Hepatocyte (in vitro differentiated cells): ENCODE results near the gene IFI44. TPM values are rescaled to one million over a fixed set of nuclear protein-coding genes. Genes with fewer than 3 reads are reported as not detected.
A peak's percentile ranks its signal among the peaks of the same experiment; 100 is the strongest.

Experiments
- DNase-seq: peaks from one replicate; pipeline ENCODE4 v3.0.0-alpha.2; 2016; ENCODE audit warnings: low spot score
- H2AFZ ChIP-seq: fragments of 200-600 bp; sonication (generic); 2 replicates; pipeline ENCODE4 v1.6.0; 2016; ENCODE audit warnings: antibody characterized with exemption, mild to moderate bottlenecking
- H3K27ac ChIP-seq: fragments of 200-600 bp; sonication (generic); 2 replicates; pipeline ENCODE4 v1.5.1; 2016; ENCODE audit warnings: mild to moderate bottlenecking
- H3K27me3 ChIP-seq: fragments of 200-600 bp; sonication (generic); 2 replicates; pipeline ENCODE4 v1.6.1; 2016
- H3K36me3 ChIP-seq: fragments of 200-600 bp; sonication (generic); replicated peaks from 2 replicates; pipeline ENCODE4 v1.5.1; 2016; ENCODE audit warnings: low read depth; ENCODE audit not compliant: insufficient read depth
- H3K4me1 ChIP-seq: fragments of 200-600 bp; sonication (generic); 2 replicates; pipeline ENCODE4 v1.5.1; 2016; ENCODE audit warnings: mild to moderate bottlenecking, moderate library complexity; ENCODE audit not compliant: insufficient read depth
- H3K4me2 ChIP-seq: fragments of 200-600 bp; sonication (generic); 2 replicates; pipeline ENCODE4 v1.6.0; 2016
- H3K4me3 ChIP-seq: fragments of 200-600 bp; sonication (generic); 2 replicates; pipeline ENCODE4 v1.5.1; 2016; ENCODE audit warnings: mild to moderate bottlenecking
- H3K79me2 ChIP-seq: fragments of 200-600 bp; sonication (generic); 2 replicates; pipeline ENCODE4 v1.6.0; 2017; ENCODE audit warnings: mild to moderate bottlenecking
- H3K9me2 ChIP-seq: fragments of 200-600 bp; sonication (generic); replicated peaks from 2 replicates; pipeline ENCODE4 v1.6.0; 2017; ENCODE audit warnings: mild to moderate bottlenecking; ENCODE audit not compliant: insufficient read depth
- H3K9me3 ChIP-seq: fragments of 200-600 bp; sonication (generic); 2 replicates; pipeline ENCODE4 v1.5.1; 2016; ENCODE audit warnings: low read depth, mild to moderate bottlenecking
- H4K20me1 ChIP-seq: fragments of 200-600 bp; sonication (generic); 2 replicates; pipeline ENCODE4 v1.6.0; 2016; ENCODE audit warnings: mild to moderate bottlenecking; ENCODE audit not compliant: insufficient read depth, poor library complexity, severe bottlenecking
- CTCF ChIP-seq: fragments of 200-600 bp; sonication (generic); IDR thresholded peaks from 2 replicates; pipeline ENCODE4 v1.5.1; 2016; ENCODE audit warnings: antibody characterized with exemption, mild to moderate bottlenecking; ENCODE audit not compliant: poor library complexity
- EZH2 ChIP-seq: fragments of 200-600 bp; sonication (generic); IDR thresholded peaks from 2 replicates; pipeline ENCODE4 v1.6.1; 2016; ENCODE audit warnings: antibody characterized with exemption, mild to moderate bottlenecking, borderline replicate concordance
- EZH2phosphoT487 ChIP-seq: fragments of 200-600 bp; sonication (generic); IDR thresholded peaks from one replicate; pipeline ENCODE4 v1.6.1; 2018; ENCODE audit warnings: antibody characterized with exemption, mild to moderate bottlenecking, low read depth, moderate library complexity; ENCODE audit not compliant: unreplicated experiment, severe bottlenecking
- WGBS: methylation state at CpG from one replicate; pipeline ENCODE4 v1.1.6; 2016; ENCODE audit warnings: low lambda C conversion rate; ENCODE audit errors: missing lambda C conversion rate; 5-methylcytosine and 5-hydroxymethylcytosine counted together
- polyA plus RNA-seq: library from polyadenylated mRNA; unstranded; fragments of >200 nt; fragmentation: Nextera tagmentation; extraction: Ambion mirVana; gene quantifications from 2 replicates; pipeline ENCODE4 v1.2.1, GENCODE V29; 2016
- total RNA-seq: library from RNA; depleted of rRNA; stranded (reverse); fragments of >200 nt; gene quantifications from 2 replicates; pipeline ENCODE4 v1.2.3, GENCODE V29; 2014

IFI44 gene
- total and polyA plus RNA-seq, 2 experiments from 2014 or later = 3.2 to 7.7 TPM

GRCh38 chr1:78604643-78605042, 45.0 kb upstream of the IFI44 start:
- DNase-seq = no peak
- H3K9me3 ChIP-seq = no peaks in the 10 kb centered on the region
- no peaks in the 10 kb centered on the region for H3K36me3 ChIP-seq
- no peak for TF ChIP-seq CTCF
- no peak overlapping the region for H3K4me2 ChIP-seq
- 71% methylated on average over 5 of the region's 5 CpGs for WGBS
- no peaks in the 10 kb centered on the region for H3K9me2 ChIP-seq
- H4K20me1 ChIP-seq = no peaks in the 10 kb centered on the region
- no peaks in the 10 kb centered on the region for H3K79me2 ChIP-seq
- H3K27me3 ChIP-seq = no peaks in the 10 kb centered on the region
- H3K4me1 ChIP-seq = no peaks in the 10 kb centered on the region
- no peak overlapping the region for H2AFZ ChIP-seq
- no peak overlapping the region for H3K4me3 ChIP-seq
- H3K27ac ChIP-seq = no peak overlapping the region

- Histone ChIP-seq H3K4me3 (no peak overlapping the region), H3K9me2 (no peaks in the 10 kb centered on the region), H3K27me3 (no peaks in the 10 kb centered on the region), H2AFZ (no peak overlapping the region), H3K79me2 (no peaks in the 10 kb centered on the region), H3K27ac (no peak overlapping the region), H3K4me2 (no peak overlapping the region), H3K4me1 (no peaks in the 10 kb centered on the region), H4K20me1 (no peaks in the 10 kb centered on the region), H3K9me3 (no peaks in the 10 kb centered on the region), H3K36me3 (no peaks in the 10 kb centered on the region)
- TF ChIP-seq EZH2phosphoT487 (no peak), CTCF (no peak), EZH2 (no peak)
- DNase-seq = no peak
- WGBS = 50% methylated on average over 2 of the region's 2 CpGs
These were observed 43.4 kb upstream of the IFI44 start for GRCh38 chr1:78606274-78606673.

GRCh38 chr1:78607334-78607927, 42.2 kb upstream of the IFI44 start:
- Histone ChIP-seq H3K9me3 (no peaks in the 10 kb centered on the region), H3K36me3 (no peaks in the 10 kb centered on the region), H3K27me3 (no peaks in the 10 kb centered on the region), H3K9me2 (no peaks in the 10 kb centered on the region), H3K27ac (no peak overlapping the region), H3K79me2 (no peaks in the 10 kb centered on the region), H3K4me1 (no peaks in the 10 kb centered on the region), H3K4me2 (no peak overlapping the region), H4K20me1 (no peaks in the 10 kb centered on the region), H3K4me3 (no peak overlapping the region), H2AFZ (no peak overlapping the region)
- TF ChIP-seq CTCF = peak; percentile 76
- no peak for TF ChIP-seq EZH2
- TF ChIP-seq EZH2phosphoT487 = no peak
- WGBS = 89% methylated on average over 5 of the region's 5 CpGs
- peak; percentile 39 for DNase-seq

GRCh38 chr1:78607944-78608343, 41.7 kb upstream of the IFI44 start:
- no peak overlapping the region for H2AFZ ChIP-seq
- no peaks in the 10 kb centered on the region for H3K9me2 ChIP-seq
- no peaks in the 10 kb centered on the region for H3K79me2 ChIP-seq
- no peaks in the 10 kb centered on the region for H3K4me1 ChIP-seq
- TF ChIP-seq EZH2phosphoT487 (no peak), EZH2 (no peak), CTCF (no peak)
- H3K27me3 ChIP-seq = no peaks in the 10 kb centered on the region
- H3K4me2 ChIP-seq = no peak overlapping the region
- WGBS = 53% methylated on average over 4 of the region's 4 CpGs
- H3K4me3 ChIP-seq = no peak overlapping the region
- peak; percentile 35 for DNase-seq
- no peaks in the 10 kb centered on the region for H3K9me3 ChIP-seq
- H4K20me1 ChIP-seq = no peaks in the 10 kb centered on the region
- H3K27ac ChIP-seq = no peak overlapping the region
- no peaks in the 10 kb centered on the region for H3K36me3 ChIP-seq
